Fibroblast of mammary gland (primary cell): ENCODE results near the gene RGMA.

Experiments
- DNase-seq: peaks from one replicate; pipeline ENCODE4 v3.0.0-alpha.2; 2010; ENCODE audit warnings: low read depth
- H3K4me3 ChIP-seq: 2 replicates; pipeline ENCODE4 v1.5.1; 2011; ENCODE audit warnings: low read depth, mild to moderate bottlenecking, low read length, moderate library complexity; ENCODE audit not compliant: control insufficient read depth
- CTCF ChIP-seq: conservative IDR thresholded peaks from 2 replicates; pipeline ENCODE4 v1.5.1; 2011; ENCODE audit warnings: low read depth, low read length, inconsistent platforms; ENCODE audit not compliant: control insufficient read depth, insufficient read depth

The RGMA gene

GRCh38 chr15:93031103-93031464 is 57.9 kb downstream of the RGMA start:
- H3K4me3 ChIP-seq: no peak overlapping the region
- TF ChIP-seq CTCF: no peak
- DNase-seq: no peak

GRCh38 chr15:93030430-93031102 is 58.4 kb downstream of the RGMA start:
- peak; percentile 68 for DNase-seq
- no peak overlapping the region for H3K4me3 ChIP-seq
- peak; percentile 82 for TF ChIP-seq CTCF

DNA sequence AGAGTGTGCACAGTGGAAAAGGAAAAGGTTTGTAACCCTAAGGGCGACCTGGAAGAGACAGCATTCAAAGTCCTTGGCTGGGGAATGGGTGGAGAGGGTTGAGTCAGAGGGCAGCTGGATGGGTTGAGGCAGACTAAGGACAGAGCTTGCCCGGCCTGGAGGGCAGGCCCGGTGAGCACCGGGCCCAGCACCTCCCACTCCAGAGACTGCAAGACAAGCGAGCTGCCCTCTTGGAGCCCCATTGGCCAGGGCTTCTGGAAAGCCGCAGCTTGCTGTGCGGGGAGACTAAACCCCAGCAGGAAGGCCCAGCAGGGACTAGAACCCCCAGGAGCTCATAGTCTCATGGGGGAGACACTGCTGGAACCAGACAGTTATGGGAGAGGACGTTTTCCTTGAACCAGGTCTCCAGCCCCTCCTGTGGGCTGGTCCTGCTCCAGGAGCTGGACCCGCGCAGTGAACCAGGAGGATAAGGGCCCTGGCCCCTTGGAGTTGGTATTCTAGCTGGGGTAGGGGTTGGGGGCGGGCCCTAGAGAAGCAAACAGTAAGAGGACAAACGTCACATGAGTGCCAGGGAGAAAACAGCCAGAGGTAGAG is 59.1 kb downstream of the RGMA start:
- no peak overlapping the region for H3K4me3 ChIP-seq
- no peak for TF ChIP-seq CTCF
- DNase-seq: peak; percentile 57

GRCh38 chr15:93029214-93029835 is 59.7 kb downstream of the RGMA start:
- no peak overlapping the region for H3K4me3 ChIP-seq
- peak; percentile 62 for DNase-seq
- TF ChIP-seq CTCF: no peak

GRCh38 chr15:93028632-93029213 is 60.3 kb downstream of the RGMA start:
- no peak for TF ChIP-seq CTCF
- DNase-seq: peak; percentile 98
- H3K4me3 ChIP-seq: no peak overlapping the region

DNA sequence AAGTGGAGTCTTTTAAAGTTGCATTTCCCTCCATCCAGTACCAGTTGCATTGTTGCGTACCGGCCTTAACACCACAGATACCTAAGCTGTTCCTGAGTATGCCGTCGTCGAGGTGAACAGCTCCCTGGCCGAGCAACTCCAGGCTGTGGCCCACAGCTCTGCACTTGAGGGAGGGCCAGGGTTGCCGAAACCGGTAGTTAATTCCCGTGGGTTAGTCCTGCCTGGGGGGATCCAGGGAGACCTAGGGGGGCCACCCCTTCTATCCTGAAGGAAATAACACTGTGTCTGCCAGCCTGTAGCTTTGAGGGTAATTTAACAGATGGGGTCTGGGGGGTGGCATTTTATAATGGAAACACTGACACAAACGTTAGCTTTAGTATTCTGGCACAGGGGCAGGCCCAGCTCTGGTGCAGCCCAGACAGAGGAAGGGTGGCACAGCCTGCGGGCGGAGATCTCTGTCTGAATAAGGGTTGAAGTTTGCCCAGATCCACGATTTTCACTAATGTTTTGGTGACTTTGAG is 60.8 kb downstream of the RGMA start:
- peak; percentile 12 for DNase-seq
- no peak for TF ChIP-seq CTCF
- H3K4me3 ChIP-seq: no peak overlapping the region
